GM23338 (cell line): ENCODE results near the gene CWC27. TPM values are rescaled to one million over a fixed set of nuclear protein-coding genes. Genes with fewer than 3 reads are reported as not detected.

Source experiments
- ATAC-seq: fragments of 200-7000 bp; cut with Tn5 transposase; 3 replicates; pipeline ENCODE4 v1.9.1; 2020
- DNase-seq: peaks from one replicate; pipeline ENCODE4 v3.0.0-alpha.2; 2015; ENCODE audit warnings: low spot score
- H2AFZ ChIP-seq: fragments of 200-600 bp; sonication (generic); 2 replicates; pipeline ENCODE4 v1.8.0; 2016; ENCODE audit warnings: antibody characterized with exemption, mild to moderate bottlenecking, moderate library complexity
- H3F3A ChIP-seq: fragments of 200-600 bp; sonication (generic); replicated peaks from 2 replicates; pipeline ENCODE4 v1.8.0; 2017; ENCODE audit warnings: antibody characterized with exemption, mixed run types, low read depth
- H3K27ac ChIP-seq: fragments of 200-600 bp; sonication (generic); 2 replicates; pipeline ENCODE4 v1.6.1; 2016; ENCODE audit warnings: low read depth
- H3K27me3 ChIP-seq: fragments of 200-600 bp; sonication (generic); 2 replicates; pipeline ENCODE4 v1.8.0; 2016; ENCODE audit warnings: mild to moderate bottlenecking, mixed run types, moderate library complexity; ENCODE audit not compliant: insufficient read depth
- H3K36me3 ChIP-seq: fragments of 200-600 bp; sonication (generic); 2 replicates; pipeline ENCODE4 v1.8.0; 2016; ENCODE audit warnings: mild to moderate bottlenecking; ENCODE audit not compliant: insufficient read depth
- H3K4me1 ChIP-seq: fragments of 200-600 bp; sonication (generic); 2 replicates; pipeline ENCODE4 v1.8.0; 2016; ENCODE audit warnings: mild to moderate bottlenecking, moderate library complexity; ENCODE audit not compliant: insufficient read depth
- H3K4me2 ChIP-seq: fragments of 200-600 bp; sonication (generic); 2 replicates; pipeline ENCODE4 v1.7.1; 2017; ENCODE audit warnings: mixed run types
- H3K4me3 ChIP-seq: fragments of 200-600 bp; sonication (generic); 2 replicates; pipeline ENCODE4 v1.6.1; 2016; ENCODE audit warnings: mixed run types
- H3K79me2 ChIP-seq: fragments of 200-600 bp; sonication (generic); replicated peaks from 2 replicates; pipeline ENCODE4 v1.8.0; 2017; ENCODE audit warnings: mild to moderate bottlenecking; ENCODE audit not compliant: insufficient read depth
- H3K9me2 ChIP-seq: fragments of 200-600 bp; sonication (generic); 2 replicates; pipeline ENCODE4 v1.8.0; 2017; ENCODE audit not compliant: insufficient read depth
- H4K20me1 ChIP-seq: fragments of 200-600 bp; sonication (generic); replicated peaks from 2 replicates; pipeline ENCODE4 v1.8.0; 2017; ENCODE audit warnings: mild to moderate bottlenecking; ENCODE audit not compliant: insufficient read depth
- H3K27ac Mint-ChIP-seq: 2 replicates; pipeline ENCODE4 v1.8.0; 2020; ENCODE audit warnings: inconsistent platforms, mild to moderate bottlenecking, moderate library complexity, mixed read lengths
- H3K27me3 Mint-ChIP-seq: 3 replicates; pipeline ENCODE4 v1.8.0; 2022; ENCODE audit warnings: low read depth, mild to moderate bottlenecking, moderate library complexity, mixed read lengths, inconsistent platforms; ENCODE audit not compliant: insufficient read depth, poor library complexity
- H3K36me3 Mint-ChIP-seq: 3 replicates; pipeline ENCODE4 v1.8.0; 2021; ENCODE audit warnings: low read depth, mild to moderate bottlenecking, inconsistent platforms, moderate library complexity, mixed read lengths
- H3K4me1 Mint-ChIP-seq: 3 replicates; pipeline ENCODE4 v1.8.0; 2020; ENCODE audit warnings: mild to moderate bottlenecking, inconsistent platforms, mixed read lengths
- H3K4me3 Mint-ChIP-seq: 3 replicates; pipeline ENCODE4 v1.8.0; 2021; ENCODE audit warnings: moderate library complexity, mild to moderate bottlenecking, inconsistent platforms, mixed read lengths
- H3K9me3 Mint-ChIP-seq: 3 replicates; pipeline ENCODE4 v1.8.0; 2020; ENCODE audit warnings: moderate library complexity, mild to moderate bottlenecking, inconsistent platforms, mixed read lengths
- CREB1 ChIP-seq: fragments of 250-450 bp; sonication (Bioruptor Pico); IDR thresholded peaks from 2 replicates; pipeline ENCODE4 v1.5.0; 2020; ENCODE audit warnings: low read depth, mild to moderate bottlenecking, moderate library complexity
- CTCF ChIP-seq, 2 experiments: fragments of 200-600 bp in 1 of 2; sonication (generic) in 1 of 2; conservative IDR thresholded peaks; 2 replicates each; pipeline versions ENCODE4 v1.5.1 to v1.6.1; 2016 to 2017; ENCODE audit warnings: antibody characterized with exemption in 2 of 2, low read depth in 2 of 2, mild to moderate bottlenecking in 2 of 2, moderate library complexity in 1 of 2
- ETS1 ChIP-seq: IDR thresholded peaks from 2 replicates; pipeline ENCODE4 v1.6.1; 2016; ENCODE audit warnings: antibody characterized with exemption
- EZH2 ChIP-seq: fragments of 200-600 bp; sonication (generic); IDR thresholded peaks from one replicate; pipeline ENCODE4 v1.8.0; 2017; ENCODE audit warnings: antibody characterized with exemption, mild to moderate bottlenecking, low read depth; ENCODE audit not compliant: unreplicated experiment
- EZH2phosphoT487 ChIP-seq: fragments of 200-600 bp; sonication (generic); IDR thresholded peaks from one replicate; pipeline ENCODE4 v1.8.1; 2018; ENCODE audit warnings: antibody characterized with exemption; ENCODE audit not compliant: unreplicated experiment
- JUNB ChIP-seq: IDR thresholded peaks from one replicate; pipeline ENCODE4 v1.6.1; 2016; ENCODE audit warnings: antibody characterized with exemption; ENCODE audit not compliant: unreplicated experiment
- NANOG ChIP-seq: IDR thresholded peaks from 2 replicates; pipeline ENCODE4 v1.6.1; 2016; ENCODE audit warnings: antibody characterized with exemption, borderline replicate concordance
- POLR2AphosphoS5 ChIP-seq: IDR thresholded peaks from 2 replicates; pipeline ENCODE4 v1.6.1; 2016; ENCODE audit warnings: antibody characterized with exemption, low read depth
- STAT1 ChIP-seq: IDR thresholded peaks from one replicate; pipeline ENCODE4 v1.6.1; 2016; ENCODE audit warnings: antibody characterized with exemption; ENCODE audit not compliant: unreplicated experiment
- ZNF114 ChIP-seq: fragments of 250-450 bp; sonication (Bioruptor Pico); IDR thresholded peaks from 2 replicates; pipeline ENCODE4 v1.5.0; 2020; ENCODE audit warnings: mild to moderate bottlenecking, moderate library complexity
- ZNF462 ChIP-seq: fragments of 250-450 bp; sonication (Bioruptor Pico); IDR thresholded peaks from 2 replicates; pipeline ENCODE4 v1.5.0; 2020; ENCODE audit warnings: mild to moderate bottlenecking, moderate library complexity
- polyA plus RNA-seq: library from polyadenylated mRNA; unstranded; fragments of >200 nt; fragmentation: Nextera tagmentation; extraction: Ambion mirVana; gene quantifications from 2 replicates; pipeline ENCODE4 v1.2.1, GENCODE V29; 2016
- total RNA-seq: library from RNA; depleted of rRNA; stranded (reverse); fragments of >200 nt; shearing (Covaris generic); gene quantifications from 2 replicates; pipeline ENCODE4 v1.2.3, GENCODE V29; 2014

CWC27 gene
- total and polyA plus RNA-seq, 2 experiments from 2014 or later = 27.7 to 115 TPM

- TF ChIP-seq CTCF (conservative IDR thresholded peaks at IDR 0.05; ENCODE audit: low read depth in 2 of 2) (no peak), NANOG (no peak)
These were observed 27.6 kb downstream of the CWC27 start (continued) for GRCh38 chr5:64796301-64796700.

GRCh38 chr5:64800926-64801325 is 32.2 kb downstream of the CWC27 start:
- ATAC-seq = no peak
- Histone ChIP-seq H3F3A (no peaks in the 10 kb centered on the region), H3K27ac (no peak overlapping the region), H3K36me3 (peaks cover 4% of the 10 kb centered on the region; the same call in 1 of the 2 replicates), H2AFZ (no peak overlapping the region), H3K4me2 (no peak overlapping the region), H3K79me2 (no peaks in the 10 kb centered on the region), H4K20me1 (no peaks in the 10 kb centered on the region), H3K4me3 (no peak overlapping the region), H3K9me2 (no peaks in the 10 kb centered on the region), H3K4me1 (peaks cover 10% of the 10 kb centered on the region), H3K27me3 (no peaks in the 10 kb centered on the region)
- Mint-ChIP-seq H3K4me3 (no peak overlapping the region), H3K4me1 (peaks cover 5% of the 10 kb centered on the region; the same call in 2 of the 3 replicates), H3K36me3 (peaks cover 6% of the 10 kb centered on the region; the same call in 2 of the 3 replicates), H3K27me3 (no peaks in the 10 kb centered on the region), H3K27ac (no peak overlapping the region), H3K9me3 (no peaks in the 10 kb centered on the region; the same call in 2 of the 3 replicates)
- no peak for DNase-seq
- no peak for TF ChIP-seq ZNF114 (CRISPR knock-in tag)
- no peak for TF ChIP-seq NANOG
- TF ChIP-seq POLR2AphosphoS5 = no peak
- TF ChIP-seq EZH2phosphoT487 = no peak
- no peak for TF ChIP-seq STAT1
- no peak for TF ChIP-seq CREB1 (CRISPR knock-in tag)
- TF ChIP-seq ZNF462 = no peak
- no peak for TF ChIP-seq ETS1
- no peak for TF ChIP-seq CTCF (conservative IDR thresholded peaks at IDR 0.05; ENCODE audit: low read depth in 2 of 2)
- no peak for TF ChIP-seq JUNB
- TF ChIP-seq EZH2 = no peak
